T-cell (primary cell): Measurements from ENCODE around the gene PTPN7. TPM values are rescaled to one million over a fixed set of nuclear protein-coding genes. Genes with fewer than 3 reads are reported as not detected.
"Not testable (repeated sequence)": the region's sequence is repeated elsewhere in the genome, so short reads cannot be mapped to it uniquely, and the experiment has no call there.

ENCODE experiments used
- ATAC-seq, 4 experiments: fragments of 200-7000 bp in 3 of 4; fragments of 150-1000 bp in 1 of 4; cut with Tn5 transposase; replicated peaks in 1 of 4; 1 replicate in 3 of 4; 2 replicates in 1 of 4; pipeline ENCODE4 v1.10.0; 2021; ENCODE audit warnings: moderate library complexity in 3 of 4, mild to moderate bottlenecking in 2 of 4, moderate number of reproducible peaks in 1 of 4
- CTCF ChIA-PET, 2 donors: fragments of 300-600 bp; sonication (Branson Sonifier 250); formaldehyde crosslinking; loops; one replicate each; lab custom pipeline; 2022; ENCODE audit warnings: antibody characterized with exemption in 2 of 2; lab: Charles Lee
- POLR2A ChIA-PET, 2 donors: fragments of 300-600 bp; sonication (Branson Sonifier 250); formaldehyde crosslinking; loops; one replicate each; lab custom pipeline; 2022; ENCODE audit warnings: antibody characterized with exemption in 2 of 2; lab: Charles Lee
- DNase-seq, 35 experiments: peaks; one replicate each; pipeline versions ENCODE4 v3.0.0 to v3.0.0-alpha.2; 2013 to 2023
- H3K27ac ChIP-seq: one replicate; pipeline ENCODE4 v1.5.1; 2013; ENCODE audit warnings: low read length
- H3K27me3 ChIP-seq, 2 experiments: replicated peaks in 1 of 2; 1 replicate in 1 of 2; 2 replicates in 1 of 2; pipeline versions ENCODE4 v1.6.1 to v1.7.0; 2013; ENCODE audit warnings: low read length in 1 of 2, mixed read lengths in 1 of 2; ENCODE audit not compliant: control insufficient read depth in 2 of 2, insufficient read depth in 2 of 2; ENCODE audit errors: extremely low read depth in 1 of 2
- H3K36me3 ChIP-seq, 2 donors: 1 replicate in 1 of 2; 2 replicates in 1 of 2; pipeline versions ENCODE4 v1.6.1 to v1.7.0; 2013; ENCODE audit warnings: low read length in 1 of 2; ENCODE audit not compliant: control insufficient read depth in 2 of 2, insufficient read depth in 1 of 2; ENCODE audit errors: extremely low read depth in 1 of 2
- H3K4me1 ChIP-seq, 2 experiments: 1 replicate in 1 of 2; 2 replicates in 1 of 2; pipeline versions ENCODE4 v1.6.1 to v1.7.0; 2013; ENCODE audit warnings: low read length in 2 of 2, mixed read lengths in 1 of 2; ENCODE audit not compliant: insufficient read depth in 2 of 2, control insufficient read depth in 1 of 2; ENCODE audit errors: extremely low read depth in 1 of 2
- H3K4me3 ChIP-seq, 2 donors: 1 replicate in 1 of 2; 2 replicates in 1 of 2; pipeline versions ENCODE4 v1.5.1 to v1.7.0; 2013; ENCODE audit warnings: mild to moderate bottlenecking in 2 of 2, low read length in 1 of 2, moderate library complexity in 1 of 2; ENCODE audit not compliant: control insufficient read depth in 1 of 2; ENCODE audit errors: extremely low read depth in 1 of 2
- H3K9me3 ChIP-seq: 2 replicates; pipeline ENCODE4 v1.7.0; 2013
- H3K27ac Mint-ChIP-seq, 2 donors: one replicate each; pipeline ENCODE4 v1.8.0; 2020 to 2021; ENCODE audit warnings: mild to moderate bottlenecking in 2 of 2, mixed read lengths in 2 of 2
- H3K27me3 Mint-ChIP-seq, 2 donors: one replicate each; pipeline ENCODE4 v1.8.0; 2021 to 2022; ENCODE audit warnings: mixed read lengths in 2 of 2
- H3K36me3 Mint-ChIP-seq: one replicate; pipeline ENCODE4 v1.8.0; 2021; ENCODE audit warnings: mixed read lengths
- H3K4me1 Mint-ChIP-seq, 3 donors: one replicate each; pipeline ENCODE4 v1.8.0; 2020 to 2022; ENCODE audit warnings: mixed read lengths in 3 of 3, mild to moderate bottlenecking in 1 of 3
- H3K4me3 Mint-ChIP-seq, 3 donors: one replicate each; pipeline ENCODE4 v1.8.0; 2020 to 2022; ENCODE audit warnings: mild to moderate bottlenecking in 3 of 3, mixed read lengths in 3 of 3, moderate library complexity in 3 of 3
- H3K9me3 Mint-ChIP-seq, 3 donors: one replicate each; pipeline ENCODE4 v1.8.0; 2020 to 2022; ENCODE audit warnings: mixed read lengths in 3 of 3
- WGBS: methylation state at CpG from one replicate; pipeline ENCODE4 v1.1.5; 2013; ENCODE audit warnings: missing lambda C conversion rate; ENCODE audit not compliant: insufficient coverage; 5-methylcytosine and 5-hydroxymethylcytosine counted together
- total RNA-seq, 35 experiments: library from RNA in 6 of 35; stranded (reverse) in 6 of 35; fragments of 120-200 nt in 1 of 35; gene quantifications; one replicate each; pipeline versions ENCODE4 v1.2.1 to v1.2.4 and lab custom pipeline; 2013 to 2026

Gene PTPN7
- total RNA-seq, 5 donors from 2014 or later (not counting 1 experiment from before 2014, with no cell fraction given) = 67.1 to 124 (median 71.7) TPM

- Mint-ChIP-seq H3K36me3 (no peaks in the 10 kb centered on the region), H3K4me1 (no peaks in the 10 kb centered on the region), H3K9me3 (no peaks in the 10 kb centered on the region), H3K4me3 (no peak overlapping the region), H3K27me3 (peaks cover 12 to 15% of the 10 kb centered on the region in 2 donors), H3K27ac (no peak overlapping the region)
- H3K4me1 ChIP-seq = no peaks in the 10 kb centered on the region
- POLR2A ChIA-PET = no interaction called here
- peaks cover 0 to 31% of the 10 kb centered on the region in 2 experiments for H3K27me3 ChIP-seq
- H3K9me3 ChIP-seq = no peaks in the 10 kb centered on the region
- H3K27ac ChIP-seq = no peak overlapping the region
- CTCF ChIA-PET = interaction anchor here in 1 of 2 donors (0.6 kb wide), 1 partner anchor 225 kb away, joined by 4 read pairs; no protein-coding TSS in a partner anchor
- H3K36me3 ChIP-seq = no peaks in the 10 kb centered on the region
- ATAC-seq (no peak), DNase-seq (no peak)
- no peak overlapping the region for H3K4me3 ChIP-seq
- WGBS = 73% methylated on average over 5 of the region's 7 CpGs
Observed at GRCh38 chr1:202121006-202121405, 39.4 kb downstream of the PTPN7 start.

GRCh38 chr1:202117898-202118371 is 42.5 kb downstream of the PTPN7 start:
- Histone ChIP-seq H3K4me1 (no peaks in the 10 kb centered on the region), H3K4me3 (no peak overlapping the region), H3K36me3 (no peaks in the 10 kb centered on the region), H3K27ac (no peak overlapping the region), H3K27me3 (peaks cover 0 to 22% of the 10 kb centered on the region in 2 experiments), H3K9me3 (no peaks in the 10 kb centered on the region)
- ATAC-seq (no peak), DNase-seq (no peak)
- H3K4me1 Mint-ChIP-seq = no peaks in the 10 kb centered on the region
- no peak overlapping the region for H3K27ac Mint-ChIP-seq
- H3K9me3 Mint-ChIP-seq = no peaks in the 10 kb centered on the region
- no peaks in the 10 kb centered on the region for H3K36me3 Mint-ChIP-seq
- ChIA-PET CTCF (no interaction called here), POLR2A (no interaction called here)
- WGBS = 74% methylated on average over 7 of the region's 10 CpGs
- H3K4me3 Mint-ChIP-seq = no peak overlapping the region
- peaks cover 9 to 12% of the 10 kb centered on the region in 2 donors for H3K27me3 Mint-ChIP-seq

- Mint-ChIP-seq H3K4me3 (no peak overlapping the region), H3K36me3 (no peaks in the 10 kb centered on the region), H3K4me1 (no peaks in the 10 kb centered on the region), H3K9me3 (no peaks in the 10 kb centered on the region), H3K27me3 (peaks cover 2 to 5% of the 10 kb centered on the region in 2 donors), H3K27ac (no peak overlapping the region)
- DNase-seq = no peak
- Histone ChIP-seq H3K36me3 (no peaks in the 10 kb centered on the region), H3K9me3 (no peaks in the 10 kb centered on the region), H3K27me3 (peaks cover 0 to 14% of the 10 kb centered on the region in 2 experiments), H3K4me3 (no peak overlapping the region), H3K27ac (no peak overlapping the region), H3K4me1 (no peaks in the 10 kb centered on the region)
- ATAC-seq = no peak
- ChIA-PET CTCF (no interaction called here), POLR2A (no interaction called here)
- 94% methylated on average over 7 of the region's 8 CpGs for WGBS
Observed at GRCh38 chr1:202116287-202116686, 44.1 kb downstream of the PTPN7 start.

- no peak for ATAC-seq
- Mint-ChIP-seq H3K4me1 (no peaks in the 10 kb centered on the region), H3K36me3 (no peaks in the 10 kb centered on the region), H3K9me3 (no peaks in the 10 kb centered on the region), H3K4me3 (no peak overlapping the region), H3K27me3 (peaks cover 0 to 2% of the 10 kb centered on the region in 2 donors), H3K27ac (no peak overlapping the region)
- Histone ChIP-seq H3K27ac (no peak overlapping the region), H3K4me3 (no peak overlapping the region), H3K4me1 (no peaks in the 10 kb centered on the region), H3K27me3 (peaks cover 0 to 5% of the 10 kb centered on the region in 2 experiments), H3K9me3 (no peaks in the 10 kb centered on the region), H3K36me3 (no peaks in the 10 kb centered on the region)
- WGBS = 50% methylated on average over 1 of the region's 2 CpGs
- ChIA-PET POLR2A (no interaction called here), CTCF (no interaction called here)
- no peak for DNase-seq
Observed at GRCh38 chr1:202113690-202114300, 46.6 kb downstream of the PTPN7 start.

- no peaks in the 10 kb centered on the region for H3K36me3 ChIP-seq
- ChIA-PET CTCF (interaction anchor here in 1 of 2 donors (0.6 kb wide), 1 partner anchor 69 kb away, joined by 3 read pairs; no protein-coding TSS in a partner anchor), POLR2A (no interaction called here)
- H3K27me3 Mint-ChIP-seq = peaks cover 0 to 2% of the 10 kb centered on the region in 2 donors
- H3K36me3 Mint-ChIP-seq = no peaks in the 10 kb centered on the region
- H3K27me3 ChIP-seq = peaks cover 0 to 3% of the 10 kb centered on the region in 2 experiments
- 20% methylated on average over 1 of the region's 5 CpGs for WGBS
- DNase-seq (no peak), ATAC-seq (no peak)
- no peaks in the 10 kb centered on the region for H3K9me3 Mint-ChIP-seq
- no peak overlapping the region for H3K4me3 ChIP-seq
- no peaks in the 10 kb centered on the region for H3K4me1 Mint-ChIP-seq
- H3K4me1 ChIP-seq = no peaks in the 10 kb centered on the region
- H3K9me3 ChIP-seq = no peaks in the 10 kb centered on the region
- no peak overlapping the region for H3K4me3 Mint-ChIP-seq
- no peak overlapping the region for H3K27ac ChIP-seq
- H3K27ac Mint-ChIP-seq = no peak overlapping the region
Observed at GRCh38 chr1:202112859-202113689, 47.3 kb downstream of the PTPN7 start.

GRCh38 chr1:202111589-202111988 is 48.8 kb downstream of the PTPN7 start:
- H3K4me3 ChIP-seq, H3K36me3 ChIP-seq, H3K27ac ChIP-seq, H3K27me3 Mint-ChIP-seq, H3K4me3 Mint-ChIP-seq, H3K4me1 Mint-ChIP-seq, H3K27me3 ChIP-seq, H3K4me1 ChIP-seq, ATAC-seq, POLR2A ChIA-PET, CTCF ChIA-PET, H3K9me3 ChIP-seq, H3K27ac Mint-ChIP-seq, H3K9me3 Mint-ChIP-seq, DNase-seq, H3K36me3 Mint-ChIP-seq: not testable (repeated sequence)
- 85% methylated on average over 3 of the region's 7 CpGs for WGBS
